Amygdala (tissue), 56 donors: ENCODE measurements around the gene REXO1.

Source experiments
- DNase-seq, 56 donors: peaks; one replicate each; lab custom pipeline; 2025; lab: John Stamatoyannopoulos, UW

The REXO1 gene

DNA sequence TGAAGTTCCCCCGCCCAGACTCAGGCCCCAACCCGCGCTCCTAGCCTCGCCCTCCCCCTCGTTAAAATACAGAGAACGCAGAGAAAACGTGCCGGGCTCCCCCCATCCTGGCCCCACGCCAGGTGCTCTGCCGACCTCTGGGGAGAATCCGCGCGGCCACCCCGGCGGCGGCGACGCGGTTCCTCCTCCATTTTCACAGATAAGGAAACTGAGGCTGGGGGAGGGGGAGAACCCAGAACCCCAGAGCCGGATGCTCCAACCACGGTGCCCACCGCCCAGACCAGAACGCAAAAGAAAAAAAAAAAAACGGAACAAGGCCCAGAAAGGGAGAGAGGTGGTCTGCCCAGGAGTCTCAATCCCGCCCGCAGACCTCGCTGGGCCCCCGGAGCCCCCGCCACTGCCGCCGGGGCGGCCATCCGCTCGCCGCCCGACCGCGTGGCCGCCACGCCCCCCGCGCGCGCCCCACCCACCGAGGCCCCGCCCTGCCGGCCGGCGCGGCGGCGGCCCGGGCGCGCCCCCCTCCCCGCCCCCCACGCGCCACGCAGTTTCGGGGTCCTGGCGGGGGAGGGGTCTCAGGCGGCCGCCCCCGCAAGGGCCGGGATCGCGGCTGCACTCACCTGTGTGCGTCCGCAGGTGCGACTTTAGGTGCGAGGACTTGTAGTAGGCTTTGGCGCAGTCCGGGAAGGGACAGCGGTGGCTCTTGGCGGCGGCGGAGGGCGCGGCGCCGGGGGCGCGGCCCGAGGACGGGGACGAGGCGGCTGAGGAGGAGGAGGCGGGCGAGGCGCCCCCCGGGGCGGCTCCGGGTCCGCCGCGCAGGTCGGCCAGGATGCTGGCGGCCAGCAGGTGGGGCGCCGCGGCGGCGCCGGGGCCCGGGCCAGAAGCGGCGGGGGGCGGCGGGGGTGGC lies 14.4 kb upstream of the REXO1 start:
- DNase-seq: peak in 4 of 56 donors; percentile 13 to 35 (median 32)

GRCh38 chr19:1862068-1862423 lies 13.8 kb upstream of the REXO1 start:
- DNase-seq: no peak

GRCh38 chr19:1861599-1862031 lies 13.3 kb upstream of the REXO1 start:
- DNase-seq: no peak

DNA sequence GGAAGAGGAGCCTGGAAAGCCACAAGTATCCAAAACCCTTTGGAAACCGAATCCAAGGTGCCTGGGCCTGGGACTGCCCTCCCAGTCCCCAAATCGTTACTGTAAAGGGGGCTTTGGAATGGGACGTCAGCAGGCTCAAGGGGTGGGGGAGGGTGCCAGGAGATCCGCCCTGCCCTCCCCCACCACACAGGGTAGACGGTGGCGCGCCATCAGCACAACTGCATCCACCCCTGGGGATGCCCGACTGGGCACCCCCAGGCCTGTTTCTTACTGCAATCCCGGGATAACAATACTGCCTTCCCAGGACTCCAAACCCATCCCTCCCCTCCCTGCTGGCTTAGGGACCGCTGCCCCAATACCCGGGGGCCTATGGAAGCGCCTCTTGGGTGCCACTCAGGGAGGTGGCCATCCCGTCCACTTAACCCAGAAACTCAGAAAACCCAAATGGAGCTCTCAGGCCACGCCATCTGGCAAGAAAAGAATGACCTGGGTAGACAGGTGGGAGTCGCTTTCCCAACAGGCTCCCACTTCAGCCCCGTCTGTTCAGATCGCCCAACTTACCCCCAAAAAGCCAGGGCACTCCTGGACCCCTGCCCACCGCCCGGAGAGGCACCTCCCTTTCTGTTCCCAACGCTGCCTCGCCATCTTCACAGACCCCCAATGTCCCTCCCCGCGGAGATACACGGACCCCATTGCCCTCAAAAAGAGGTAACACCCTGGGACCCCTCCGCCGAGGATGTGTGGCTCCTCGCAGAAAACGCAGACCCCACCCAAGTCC lies 12.7 kb upstream of the REXO1 start:
- DNase-seq: no peak

DNA sequence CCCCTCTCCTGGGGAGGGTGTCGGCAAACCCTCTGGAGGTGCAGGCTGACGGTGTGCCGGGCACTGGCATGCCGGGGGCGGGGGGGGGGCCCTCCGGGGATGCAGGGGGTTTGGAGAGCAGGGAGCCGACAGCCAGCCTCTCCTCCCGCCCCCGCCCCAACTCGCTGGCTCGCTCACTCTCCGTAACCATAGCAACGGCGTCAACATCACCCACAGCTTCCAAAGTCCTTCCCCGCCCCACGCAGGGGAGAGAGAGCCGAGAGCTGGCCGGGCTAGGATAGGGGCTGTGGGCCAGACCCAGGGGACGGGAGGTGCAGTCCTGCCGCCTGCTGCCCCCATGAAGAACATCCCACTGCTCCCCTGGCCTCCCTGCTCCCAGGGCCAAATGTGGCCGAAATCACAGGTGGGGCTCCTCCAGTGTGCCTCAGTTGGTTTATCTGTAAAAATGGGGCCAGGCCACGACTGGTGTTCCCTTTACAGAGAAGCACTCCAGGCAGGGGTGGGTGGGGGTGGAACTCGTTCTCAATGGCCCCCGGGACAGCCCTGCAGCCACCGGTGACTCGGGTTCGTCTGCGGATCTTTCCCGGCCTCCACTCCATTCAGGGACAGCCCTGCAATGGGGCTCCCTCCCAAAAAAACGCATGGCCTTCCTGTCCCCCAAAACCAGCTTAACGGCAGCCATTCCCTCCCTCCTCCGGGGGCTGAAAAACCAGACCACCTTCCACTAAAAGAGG lies 11.9 kb upstream of the REXO1 start:
- DNase-seq: peak in 43 of 56 donors; percentile 15 to 70 (median 54)

GRCh38 chr19:1859331-1859781 lies 11.1 kb upstream of the REXO1 start:
- DNase-seq: no peak

DNA sequence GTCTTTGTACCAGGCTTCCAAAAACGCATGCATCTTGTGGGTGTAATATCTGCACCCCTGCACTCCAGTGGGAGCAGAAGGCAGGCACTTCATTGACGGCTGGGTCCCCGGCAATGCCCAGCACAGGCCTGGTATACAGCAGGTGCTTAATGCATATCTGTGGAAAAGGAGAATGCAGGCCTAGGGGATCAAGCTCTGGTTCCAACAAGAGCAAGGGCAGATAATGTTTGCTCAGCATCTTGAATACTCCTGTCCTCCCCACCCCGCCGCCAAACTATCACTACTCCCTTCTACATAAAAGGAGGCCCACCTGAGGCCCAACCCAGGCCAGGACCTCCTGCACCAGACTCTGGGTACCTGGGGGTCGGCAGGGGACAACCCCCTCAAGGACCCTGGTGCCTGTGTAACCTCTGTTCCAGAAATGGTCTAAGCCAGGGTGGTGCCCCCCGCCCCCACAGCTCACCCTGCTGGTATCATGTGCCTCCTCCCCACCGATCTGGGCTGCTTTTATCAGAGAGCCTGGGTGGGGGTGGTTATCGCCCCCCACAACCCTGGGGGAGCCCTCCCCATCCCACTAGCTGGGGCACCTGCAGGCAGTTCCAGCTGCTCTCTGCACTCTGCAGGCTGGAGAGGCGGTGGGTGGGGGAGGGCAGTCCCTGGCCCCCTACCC lies 10.3 kb upstream of the REXO1 start:
- DNase-seq: no peak

DNA sequence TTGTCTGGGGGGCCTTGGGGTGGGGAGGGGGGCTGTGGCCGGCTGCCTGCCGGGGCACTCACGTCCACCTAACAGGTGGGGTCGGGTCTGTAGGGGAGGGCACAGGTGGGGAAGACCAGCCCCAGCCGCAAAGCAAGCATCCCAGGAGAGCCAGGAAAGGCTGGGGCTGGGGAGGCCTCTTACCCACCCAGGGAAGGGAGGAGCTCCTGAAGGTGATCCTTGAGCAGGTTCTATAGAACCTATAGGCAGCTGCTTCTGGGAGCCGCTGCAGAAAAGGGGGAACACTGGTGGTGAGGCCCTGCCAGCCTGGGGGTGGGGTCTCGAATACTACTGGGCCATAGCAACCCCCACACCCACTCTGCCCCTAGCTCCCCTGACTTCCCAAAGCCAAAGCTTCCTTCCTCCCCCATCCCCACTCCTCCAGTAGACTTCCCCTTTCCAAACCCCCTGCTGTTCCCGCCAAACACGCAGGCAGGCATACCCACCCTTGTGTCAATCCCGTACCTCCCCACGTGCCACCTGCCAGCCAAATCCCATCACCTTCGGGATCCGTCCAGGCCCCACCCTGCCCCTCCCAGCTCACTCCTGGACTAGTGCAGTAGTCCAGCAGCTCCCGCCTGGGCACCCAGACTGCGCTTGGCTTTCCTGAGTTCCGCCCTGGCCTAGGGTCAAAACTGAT lies 9.5 kb upstream of the REXO1 start:
- peak in 2 of 56 donors; percentile 17 to 21 for DNase-seq

DNA sequence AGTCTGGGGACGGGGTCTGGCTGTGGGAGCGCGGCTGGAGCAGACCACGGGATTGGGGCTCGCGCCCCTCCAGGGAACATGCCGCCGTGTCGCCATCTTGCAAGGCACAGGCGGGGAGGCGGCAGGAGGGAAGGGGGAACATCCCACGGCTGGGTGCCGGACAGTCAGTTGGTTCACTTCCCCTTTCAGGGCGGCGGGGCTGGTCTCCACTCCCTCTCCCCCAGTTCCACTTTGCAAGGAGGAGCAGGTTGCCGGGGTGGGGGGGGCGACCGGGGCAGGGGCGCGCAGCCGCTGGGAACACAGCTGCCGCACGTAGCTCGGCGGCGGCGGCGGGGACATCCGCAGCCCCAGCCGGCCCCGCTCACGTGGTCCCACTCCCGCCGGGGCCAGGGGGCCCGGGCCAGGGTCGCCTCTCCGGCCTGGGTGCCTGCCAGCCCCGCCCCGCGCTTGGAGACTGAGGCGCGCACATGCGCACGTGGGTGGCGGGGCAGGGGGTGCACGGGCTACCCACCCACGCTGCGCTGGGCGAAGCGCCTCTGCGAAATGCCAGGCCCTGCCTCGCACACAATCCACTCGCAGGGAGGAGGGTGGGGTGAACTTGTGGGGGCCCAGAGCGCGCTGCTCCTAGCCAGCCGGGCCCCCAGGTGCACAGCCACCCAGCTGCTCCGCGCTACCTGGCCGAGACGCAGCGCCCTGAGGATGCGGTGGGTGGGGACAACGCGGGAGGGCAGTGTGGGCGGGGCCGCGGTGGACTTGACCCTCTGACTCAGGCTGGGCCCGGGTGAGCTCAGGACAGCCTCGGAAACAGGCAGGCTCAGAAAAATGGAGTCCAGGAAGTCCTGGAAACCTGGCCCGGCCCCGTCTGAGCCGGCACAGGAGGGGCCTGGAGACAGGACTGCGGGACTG lies 8.7 kb upstream of the REXO1 start:
- DNase-seq: peak in 27 of 56 donors; percentile 7 to 73 (median 39)

- DNase-seq: peak in 1 of 56 donors; percentile 41
Measured at GRCh38 chr19:1856345-1856697, 8.0 kb upstream of the REXO1 start.

- no peak for DNase-seq
Measured at GRCh38 chr19:1855828-1856255, 7.6 kb upstream of the REXO1 start.

DNA sequence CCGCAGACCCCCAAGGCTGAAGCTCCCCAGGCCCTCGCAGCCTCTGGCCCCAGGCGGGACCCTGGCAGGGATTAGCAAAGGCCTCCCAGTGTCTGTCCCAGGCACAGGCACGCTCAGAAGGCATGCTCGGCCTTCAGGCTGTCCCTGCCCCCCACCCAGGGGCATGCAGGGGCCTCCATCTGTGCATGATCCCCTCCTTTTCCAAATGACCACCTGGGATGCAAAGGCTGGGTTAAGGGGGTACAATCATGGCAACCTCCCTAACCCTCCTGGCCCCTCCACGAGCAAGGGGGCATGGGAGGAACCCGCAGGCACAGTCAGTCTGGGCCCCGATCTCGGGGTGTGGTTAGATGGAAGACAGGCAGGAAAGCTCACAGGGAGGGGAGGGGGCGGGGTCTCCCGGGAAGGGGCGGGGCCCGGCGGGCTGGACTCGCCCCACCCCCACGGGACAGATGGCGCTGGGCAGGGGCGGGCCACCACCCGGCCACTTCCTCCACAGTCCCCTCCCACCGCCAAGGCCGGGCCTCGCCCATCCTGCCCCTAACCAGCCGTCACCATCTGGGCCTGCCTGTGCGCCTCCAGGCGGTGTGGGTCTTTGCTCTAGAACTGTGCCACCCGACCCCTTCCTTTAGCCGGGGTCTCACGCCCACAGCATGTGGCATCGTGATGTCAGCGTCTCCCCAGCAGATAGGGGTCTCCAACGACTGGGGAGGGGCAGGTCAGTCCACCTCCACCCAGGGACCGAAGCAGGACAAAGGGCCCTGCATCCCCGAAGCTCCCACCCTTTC lies 7.0 kb upstream of the REXO1 start:
- peak in 47 of 56 donors; percentile 4 to 79 (median 54) for DNase-seq

DNA sequence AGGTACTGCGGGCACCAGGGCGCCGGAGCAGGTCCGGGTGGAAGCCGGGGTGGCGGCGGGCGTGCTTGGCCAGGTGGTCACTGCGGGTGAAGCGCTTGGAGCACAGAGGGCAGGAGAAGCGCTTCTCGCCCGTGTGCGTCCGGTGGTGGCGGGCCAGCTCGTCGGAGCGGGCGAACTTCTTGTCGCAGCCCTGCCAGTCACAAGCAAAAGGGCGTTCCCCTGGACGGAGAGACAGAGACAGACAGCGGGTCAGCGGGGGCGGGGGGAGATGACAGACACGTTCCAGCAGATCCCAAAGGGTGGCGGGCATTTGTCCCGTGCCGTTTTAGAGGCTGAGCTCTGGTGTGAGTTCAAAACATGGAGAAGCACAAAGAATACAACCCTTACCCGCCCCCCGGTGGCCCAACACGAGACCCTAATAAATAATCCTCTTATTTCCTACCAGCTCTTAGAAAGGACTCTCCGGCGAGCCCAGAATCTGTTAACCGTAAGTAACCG lies 6.3 kb upstream of the REXO1 start:
- no peak for DNase-seq

DNA sequence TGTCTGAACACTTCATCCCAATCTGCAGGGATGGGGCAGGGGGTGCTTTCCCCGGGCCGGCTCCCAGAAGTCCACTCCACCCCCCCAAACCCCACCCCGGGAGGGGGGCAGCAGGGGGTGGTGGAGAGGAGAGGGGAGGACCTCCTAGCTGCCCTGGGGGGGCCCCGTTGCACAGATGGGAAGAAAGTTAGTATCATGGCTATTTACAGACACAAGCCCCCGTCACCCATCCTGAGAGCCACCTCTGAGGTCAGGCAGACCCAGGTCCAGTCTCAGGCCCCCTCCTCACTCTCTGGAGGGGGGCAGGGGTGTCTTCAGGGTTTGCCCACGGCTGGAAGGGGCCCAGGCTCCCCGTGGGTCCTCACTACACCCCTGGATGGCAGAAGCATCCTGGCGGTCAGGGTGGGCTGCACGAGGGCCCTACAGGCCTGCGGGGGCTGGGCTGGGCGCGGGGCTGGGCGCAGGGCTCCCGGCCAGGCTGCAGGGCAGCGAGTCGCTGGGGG lies 5.8 kb upstream of the REXO1 start:
- DNase-seq: no peak

- peak in 37 of 56 donors; percentile 5 to 71 (median 31) for DNase-seq
Measured at GRCh38 chr19:1853295-1854038, 5.2 kb upstream of the REXO1 start.

- no peak for DNase-seq
Measured at GRCh38 chr19:1852581-1853128, 4.4 kb upstream of the REXO1 start.
